NCI-H524 treated with DMSO at 0.1 percent for 48 hours (cell line): ENCODE results near the gene LRRC18.

Experiments
- DNase-seq: peaks from one replicate; lab custom pipeline; 2025; lab: John Stamatoyannopoulos, UW

Gene LRRC18

GRCh38 chr10:48907730-48908129, 31.9 kb downstream of the LRRC18 start:
- no peak for DNase-seq

- no peak for DNase-seq
These were observed 32.8 kb downstream of the LRRC18 start for GRCh38 chr10:48906841-48907240.

- DNase-seq: no peak
These were observed 34.3 kb downstream of the LRRC18 start for GRCh38 chr10:48905311-48905710.

GRCh38 chr10:48904861-48905260, 34.8 kb downstream of the LRRC18 start:
- no peak for DNase-seq

- no peak for DNase-seq
These were observed 36.5 kb downstream of the LRRC18 start for GRCh38 chr10:48903151-48903550.

GRCh38 chr10:48902096-48902495, 37.5 kb downstream of the LRRC18 start:
- no peak for DNase-seq

GRCh38 chr10:48901319-48901718, 38.3 kb downstream of the LRRC18 start:
- DNase-seq: no peak

- no peak for DNase-seq
These were observed 39.3 kb downstream of the LRRC18 start for GRCh38 chr10:48900371-48900801.

- no peak for DNase-seq
These were observed 39.9 kb downstream of the LRRC18 start for GRCh38 chr10:48899781-48900180.

GRCh38 chr10:48898426-48898825, 41.2 kb downstream of the LRRC18 start:
- no peak for DNase-seq

GRCh38 chr10:48897441-48897790, 42.2 kb downstream of the LRRC18 start:
- no peak for DNase-seq

- no peak for DNase-seq
These were observed 42.7 kb downstream of the LRRC18 start for GRCh38 chr10:48896756-48897440.

- no peak for DNase-seq
These were observed 43.8 kb downstream of the LRRC18 start for GRCh38 chr10:48895803-48896195.

- no peak for DNase-seq
These were observed 44.5 kb downstream of the LRRC18 start for GRCh38 chr10:48894911-48895802.

GRCh38 chr10:48890888-48891850, 48.5 kb downstream of the LRRC18 start:
- no peak for DNase-seq

- DNase-seq: no peak
These were observed 51.7 kb downstream of the LRRC18 start for GRCh38 chr10:48887982-48888381.

- no peak for DNase-seq
These were observed 54.3 kb downstream of the LRRC18 start for GRCh38 chr10:48885376-48885775.

GRCh38 chr10:48884179-48885045, 55.2 kb downstream of the LRRC18 start:
- DNase-seq: no peak

GRCh38 chr10:48883701-48884100, 55.9 kb downstream of the LRRC18 start:
- DNase-seq: no peak

- no peak for DNase-seq
These were observed 56.8 kb downstream of the LRRC18 start for GRCh38 chr10:48882881-48883280.

GRCh38 chr10:48881937-48882336, 57.7 kb downstream of the LRRC18 start:
- DNase-seq: no peak
